GM10266 (cell line): ENCODE data around the gene ODAD4.

ENCODE experiments used
- DNase-seq: peaks from one replicate; pipeline ENCODE4 v3.0.0; 2012; ENCODE audit errors: extremely low spot score
- TF ChIP-seq, protein P1 (sequence below): IDR thresholded peaks from 2 replicates; pipeline ENCODE4 v1.5.1; 2012; ENCODE audit warnings: mild to moderate bottlenecking, low read depth; ENCODE audit not compliant: control insufficient read depth, insufficient read depth; ENCODE audit errors: missing control alignments

ODAD4 gene

DNA sequence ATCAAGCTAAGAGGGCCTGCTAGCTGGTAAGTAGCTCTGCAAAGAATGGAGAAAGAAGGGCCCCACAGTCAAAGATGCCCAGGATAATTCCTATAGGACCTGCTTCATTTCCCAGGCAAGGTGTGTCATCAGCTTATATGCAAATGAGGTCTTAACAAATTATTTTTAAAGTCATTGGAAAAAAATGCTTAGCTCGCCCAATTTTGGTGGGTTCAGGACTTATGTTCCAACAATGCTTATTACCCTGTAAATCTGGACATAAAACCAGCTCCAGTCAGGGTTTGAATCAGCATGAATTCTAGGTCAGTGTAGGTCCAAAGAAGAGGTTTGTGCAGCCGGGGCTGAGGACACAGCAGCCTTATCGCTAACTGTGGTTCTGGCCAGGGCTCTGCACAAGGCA, 37.0 kb upstream of the ODAD4 start:
- TF ChIP-seq, protein P1, sequence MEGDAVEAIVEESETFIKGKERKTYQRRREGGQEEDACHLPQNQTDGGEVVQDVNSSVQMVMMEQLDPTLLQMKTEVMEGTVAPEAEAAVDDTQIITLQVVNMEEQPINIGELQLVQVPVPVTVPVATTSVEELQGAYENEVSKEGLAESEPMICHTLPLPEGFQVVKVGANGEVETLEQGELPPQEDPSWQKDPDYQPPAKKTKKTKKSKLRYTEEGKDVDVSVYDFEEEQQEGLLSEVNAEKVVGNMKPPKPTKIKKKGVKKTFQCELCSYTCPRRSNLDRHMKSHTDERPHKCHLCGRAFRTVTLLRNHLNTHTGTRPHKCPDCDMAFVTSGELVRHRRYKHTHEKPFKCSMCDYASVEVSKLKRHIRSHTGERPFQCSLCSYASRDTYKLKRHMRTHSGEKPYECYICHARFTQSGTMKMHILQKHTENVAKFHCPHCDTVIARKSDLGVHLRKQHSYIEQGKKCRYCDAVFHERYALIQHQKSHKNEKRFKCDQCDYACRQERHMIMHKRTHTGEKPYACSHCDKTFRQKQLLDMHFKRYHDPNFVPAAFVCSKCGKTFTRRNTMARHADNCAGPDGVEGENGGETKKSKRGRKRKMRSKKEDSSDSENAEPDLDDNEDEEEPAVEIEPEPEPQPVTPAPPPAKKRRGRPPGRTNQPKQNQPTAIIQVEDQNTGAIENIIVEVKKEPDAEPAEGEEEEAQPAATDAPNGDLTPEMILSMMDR, result no peak
- no peak for DNase-seq

DNA sequence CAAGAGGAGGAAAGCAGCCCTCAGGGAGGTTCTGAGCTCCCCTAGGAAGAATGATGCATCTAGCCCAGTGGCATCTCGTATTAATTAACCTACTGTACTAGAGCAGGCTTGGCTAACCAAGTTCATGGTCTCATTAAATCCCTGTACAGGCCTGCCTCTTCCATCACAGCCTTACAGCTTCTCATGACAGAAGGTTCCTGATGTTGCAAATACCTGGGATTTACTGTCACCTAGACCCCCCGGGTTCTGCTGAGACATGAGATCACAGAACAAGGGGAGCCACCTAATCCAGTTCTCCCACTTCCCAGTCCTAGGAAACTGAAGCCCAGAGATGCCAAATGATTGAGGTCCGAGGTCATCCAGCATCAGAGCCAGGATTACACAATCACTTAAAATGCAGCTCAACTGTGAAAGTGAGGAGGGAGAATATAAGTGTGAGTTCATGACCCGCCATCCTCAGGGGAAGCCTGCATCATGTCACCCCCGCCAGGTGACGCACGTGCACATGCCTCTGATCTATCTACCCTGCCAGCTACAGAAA, 35.6 kb upstream of the ODAD4 start:
- TF ChIP-seq, protein P1, result no peak
- DNase-seq, result no peak

DNA sequence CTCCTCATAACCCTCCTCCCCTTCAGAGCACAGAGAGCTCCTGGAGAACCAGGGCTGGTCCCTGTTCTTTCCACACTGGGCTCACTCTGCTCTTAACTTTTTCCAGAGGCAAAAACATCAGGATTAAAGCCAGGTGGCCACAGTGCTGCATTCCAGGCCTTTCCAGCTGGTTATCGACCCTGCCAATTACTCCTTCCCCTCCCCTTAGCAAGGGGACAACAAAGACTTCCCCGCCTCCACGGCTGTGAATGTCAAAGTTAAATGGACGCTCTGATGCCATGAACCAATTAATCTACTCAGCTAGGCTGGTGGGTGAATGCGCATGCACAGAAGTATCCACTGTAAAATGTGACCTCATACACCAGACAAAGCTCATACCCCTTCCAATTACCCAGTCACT, 34.8 kb upstream of the ODAD4 start:
- DNase-seq, result no peak

DNA sequence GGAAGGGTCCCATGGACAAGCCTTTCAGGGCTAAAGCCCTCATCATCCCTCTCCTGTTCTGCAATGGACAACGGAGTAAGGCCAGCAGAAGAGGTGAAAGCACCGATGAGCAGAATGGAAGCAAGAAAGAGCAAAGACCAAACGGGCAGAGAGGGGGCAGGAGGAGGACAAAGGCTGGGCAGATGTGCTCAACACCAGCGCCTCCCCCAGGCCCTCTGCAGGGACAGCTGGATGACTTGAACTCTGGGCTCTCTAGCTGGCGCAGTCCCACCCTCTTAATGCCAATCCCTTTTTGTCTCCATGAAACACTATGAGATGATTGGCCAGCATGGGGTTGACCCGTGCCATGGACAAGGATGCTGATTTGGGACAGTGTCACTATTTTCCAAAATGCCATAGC, 33.7 kb upstream of the ODAD4 start:
- no peak for DNase-seq

More for the DNA sequence above, 34.8 kb upstream of the ODAD4 start:
- TF ChIP-seq, protein P1, result no peak

DNA sequence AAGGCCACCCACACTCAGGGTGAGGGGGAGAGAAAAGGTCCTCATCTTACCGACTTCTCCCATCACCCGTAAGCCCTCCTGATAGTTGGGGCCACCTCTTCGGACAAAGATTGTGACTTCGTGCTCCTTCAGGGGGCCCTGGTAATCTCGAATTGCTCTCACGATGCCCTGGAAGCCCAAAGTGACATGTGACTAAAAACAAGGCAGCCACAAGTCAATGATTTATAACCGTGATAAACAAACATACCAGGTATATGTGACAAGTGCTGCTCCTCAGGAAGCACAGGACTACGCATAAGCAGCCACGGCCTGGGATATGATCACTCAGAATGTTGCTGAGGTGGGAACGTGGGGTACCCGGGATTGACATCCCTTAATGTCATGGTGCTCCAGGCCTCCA, 28.8 kb upstream of the ODAD4 start:
- TF ChIP-seq, protein P1, result no peak
- DNase-seq, result no peak

More for the DNA sequence above, 33.7 kb upstream of the ODAD4 start:
- TF ChIP-seq, protein P1, result no peak

DNA sequence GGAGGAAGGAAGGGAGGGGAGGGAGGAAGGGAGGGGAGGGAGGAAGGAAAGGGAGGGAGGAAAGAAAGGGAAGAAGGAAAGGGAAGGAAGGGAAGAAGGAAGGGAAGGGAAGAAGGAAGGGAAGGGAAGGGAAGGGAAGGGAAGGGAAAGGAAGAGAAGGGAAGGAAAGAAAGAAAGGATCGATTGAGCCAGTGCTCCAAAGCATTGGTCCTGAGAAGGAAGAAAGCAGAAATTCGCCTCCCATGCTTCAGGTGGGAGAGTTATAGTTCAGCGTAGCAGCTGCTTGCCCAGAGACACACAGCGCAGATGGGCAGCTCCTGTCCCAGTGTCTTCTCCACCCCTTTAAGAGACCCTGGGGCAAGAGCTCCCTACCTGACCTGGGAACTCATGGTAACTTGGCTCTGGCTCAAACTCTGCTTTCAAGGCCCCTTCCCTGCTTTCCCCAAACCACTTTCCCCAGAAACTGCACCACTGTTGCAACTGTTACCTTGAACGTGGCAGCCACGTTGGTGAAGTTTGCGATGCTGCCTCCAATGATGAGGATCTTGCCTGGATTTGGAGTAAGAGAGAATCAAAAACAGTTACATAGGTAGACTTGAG, 26.1 kb upstream of the ODAD4 start:
- DNase-seq, result no peak
- TF ChIP-seq, protein P1, result no peak

DNA sequence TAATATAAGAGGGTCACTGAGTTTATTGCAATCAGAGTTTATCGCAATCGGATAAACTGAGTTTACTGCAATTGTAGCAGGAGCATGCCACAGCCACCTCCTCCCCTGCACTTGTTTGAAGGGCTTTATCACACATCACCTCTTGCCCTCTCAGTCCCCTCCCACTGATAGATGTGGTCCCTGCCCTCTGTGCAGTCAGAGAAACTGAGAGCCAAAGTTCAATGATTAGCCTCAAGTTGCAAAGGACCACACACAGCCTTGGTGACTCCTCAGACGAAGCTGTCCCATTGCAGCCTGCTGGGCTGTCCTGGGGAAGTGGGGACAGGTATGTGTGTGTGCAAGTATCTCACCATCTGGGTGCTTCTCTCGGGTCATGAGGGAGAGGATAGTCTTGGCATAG, 25.2 kb upstream of the ODAD4 start:
- TF ChIP-seq, protein P1, result no peak
- no peak for DNase-seq
